Thoracic aorta (tissue), 2 donors: ENCODE measurements around the gene FNIP2. TPM values are rescaled to one million over a fixed set of nuclear protein-coding genes. Genes with fewer than 3 reads are reported as not detected.

Source experiments
- ATAC-seq: fragments of 150-250 bp; one replicate; pipeline ENCODE4 v1.8.0; 2017; ENCODE audit warnings: low read depth; ENCODE audit not compliant: insufficient number of reproducible peaks, low FRiP score
- DNase-seq: peaks from one replicate; pipeline ENCODE4 v3.0.0-alpha.2; 2020; ENCODE audit warnings: low spot score
- H3K27ac ChIP-seq, 2 donors: fragments of 200-600 bp; sonication (generic); 1 replicate in 1 of 2; 2 replicates in 1 of 2; pipeline ENCODE4 v1.5.1; 2016; ENCODE audit warnings: mild to moderate bottlenecking in 2 of 2, moderate library complexity in 2 of 2
- H3K27me3 ChIP-seq: fragments of 200-600 bp; sonication (generic); replicated peaks from 2 replicates; pipeline ENCODE4 v1.6.0; 2016; ENCODE audit warnings: mild to moderate bottlenecking; ENCODE audit not compliant: insufficient read depth
- H3K36me3 ChIP-seq: fragments of 200-600 bp; sonication (generic); one replicate; pipeline ENCODE4 v1.5.1; 2016
- H3K4me1 ChIP-seq, 2 donors: fragments of 200-600 bp; sonication (generic); 1 replicate in 1 of 2; 2 replicates in 1 of 2; pipeline versions ENCODE4 v1.5.1 to v1.6.0; 2016; ENCODE audit warnings: low read depth in 2 of 2, mild to moderate bottlenecking in 1 of 2; ENCODE audit not compliant: control insufficient read depth in 1 of 2
- H3K4me3 ChIP-seq: fragments of 200-600 bp; sonication (generic); 2 replicates; pipeline ENCODE4 v1.5.1; 2016; ENCODE audit warnings: mild to moderate bottlenecking
- H3K9me3 ChIP-seq: fragments of 200-600 bp; sonication (generic); 2 replicates; pipeline ENCODE4 v1.5.1; 2016
- CTCF ChIP-seq: fragments of 200-600 bp; sonication (generic); IDR thresholded peaks from one replicate; pipeline ENCODE4 v1.5.1; 2019; ENCODE audit warnings: antibody characterized with exemption
- total RNA-seq, 2 donors: library from RNA; depleted of rRNA; stranded (reverse); fragments of >200 nt; gene quantifications; one replicate each; pipeline versions ENCODE4 v1.1.0 to v1.2.3, GENCODE V29; 2016

The FNIP2 gene
- total RNA-seq, 2 donors from 2014 or later, result 47.9 to 121 TPM

- peak; percentile 62 for ATAC-seq
- H3K27me3 ChIP-seq, result no peaks in the 10 kb centered on the region
- no peak for DNase-seq
- peaks cover 40 to 91% of the 10 kb centered on the region in 2 donors for H3K4me1 ChIP-seq
- peak overlapping the region; percentile 71 to 73 for H3K27ac ChIP-seq
- no peaks in the 10 kb centered on the region for H3K36me3 ChIP-seq
- peak overlapping the region; percentile 36 for H3K4me3 ChIP-seq
- no peaks in the 10 kb centered on the region for H3K9me3 ChIP-seq
- no peak for TF ChIP-seq CTCF
Measured at GRCh38 chr4:158775091-158775651, 6.3 kb downstream of the FNIP2 start.

GRCh38 chr4:158776106-158776505 is 7.3 kb downstream of the FNIP2 start:
- no peak overlapping the region for H3K4me3 ChIP-seq
- ATAC-seq, result no peak
- H3K27ac ChIP-seq, result peak overlapping the region; percentile 71 to 73
- no peaks in the 10 kb centered on the region for H3K9me3 ChIP-seq
- no peak for TF ChIP-seq CTCF
- no peaks in the 10 kb centered on the region for H3K36me3 ChIP-seq
- DNase-seq, result no peak
- peaks cover 37 to 86% of the 10 kb centered on the region in 2 donors for H3K4me1 ChIP-seq
- no peaks in the 10 kb centered on the region for H3K27me3 ChIP-seq

- H3K4me3 ChIP-seq, result no peak overlapping the region
- no peak overlapping the region for H3K27ac ChIP-seq
- peaks cover 44 to 83% of the 10 kb centered on the region in 2 donors for H3K4me1 ChIP-seq
- DNase-seq (no peak), ATAC-seq (no peak)
- H3K36me3 ChIP-seq, result no peaks in the 10 kb centered on the region
- TF ChIP-seq CTCF, result no peak
- no peaks in the 10 kb centered on the region for H3K27me3 ChIP-seq
- no peaks in the 10 kb centered on the region for H3K9me3 ChIP-seq
Measured at GRCh38 chr4:158777423-158778155, 8.8 kb downstream of the FNIP2 start.

- H3K36me3 ChIP-seq, result no peaks in the 10 kb centered on the region
- H3K9me3 ChIP-seq, result no peaks in the 10 kb centered on the region
- DNase-seq (no peak), ATAC-seq (no peak)
- no peak overlapping the region for H3K27ac ChIP-seq
- no peaks in the 10 kb centered on the region for H3K27me3 ChIP-seq
- TF ChIP-seq CTCF, result no peak
- no peak overlapping the region for H3K4me3 ChIP-seq
- peaks cover 42 to 83% of the 10 kb centered on the region in 2 donors for H3K4me1 ChIP-seq
Measured at GRCh38 chr4:158778156-158778711, 9.4 kb downstream of the FNIP2 start.

- Histone ChIP-seq H3K27me3 (no peaks in the 10 kb centered on the region), H3K4me3 (no peak overlapping the region), H3K9me3 (no peaks in the 10 kb centered on the region), H3K27ac (no peak overlapping the region), H3K36me3 (no peaks in the 10 kb centered on the region), H3K4me1 (peaks cover 47 to 83% of the 10 kb centered on the region in 2 donors)
- DNase-seq, result no peak
- ATAC-seq, result no peak
- no peak for TF ChIP-seq CTCF
Measured at GRCh38 chr4:158778712-158779111, 9.9 kb downstream of the FNIP2 start.
